GM06990 (cell line): ENCODE measurements around the gene RAD9A.
A peak's percentile ranks its signal among the peaks of the same experiment; 100 is the strongest.
"Not testable (repeated sequence)": the region's sequence is repeated elsewhere in the genome, so short reads cannot be mapped to it uniquely, and the experiment has no call there.

Experiments used
- DNase-seq: peaks from one replicate; pipeline ENCODE4 v3.0.0-alpha.2; 2011; ENCODE audit not compliant: insufficient read length; ENCODE audit errors: extremely low read depth
- H3K27me3 ChIP-seq: replicated peaks from 2 replicates; pipeline ENCODE4 v1.6.0; 2011; ENCODE audit warnings: low read length; ENCODE audit not compliant: control insufficient read depth, insufficient read depth
- H3K36me3 ChIP-seq: 2 replicates; pipeline ENCODE4 v1.5.1; 2011; ENCODE audit warnings: low read length; ENCODE audit not compliant: control insufficient read depth, insufficient read depth
- H3K4me3 ChIP-seq: replicated peaks from 2 replicates; pipeline ENCODE4 v1.5.1; 2011; ENCODE audit warnings: low read depth, mild to moderate bottlenecking, control low read depth, low read length
- TF ChIP-seq, protein P1 (sequence below): IDR thresholded peaks from 2 replicates; pipeline ENCODE4 v1.5.1; 2011; ENCODE audit warnings: low read length, control low read depth, mild to moderate bottlenecking, inconsistent platforms; ENCODE audit not compliant: insufficient read depth, poor library complexity, severe bottlenecking

The RAD9A gene

DNA sequence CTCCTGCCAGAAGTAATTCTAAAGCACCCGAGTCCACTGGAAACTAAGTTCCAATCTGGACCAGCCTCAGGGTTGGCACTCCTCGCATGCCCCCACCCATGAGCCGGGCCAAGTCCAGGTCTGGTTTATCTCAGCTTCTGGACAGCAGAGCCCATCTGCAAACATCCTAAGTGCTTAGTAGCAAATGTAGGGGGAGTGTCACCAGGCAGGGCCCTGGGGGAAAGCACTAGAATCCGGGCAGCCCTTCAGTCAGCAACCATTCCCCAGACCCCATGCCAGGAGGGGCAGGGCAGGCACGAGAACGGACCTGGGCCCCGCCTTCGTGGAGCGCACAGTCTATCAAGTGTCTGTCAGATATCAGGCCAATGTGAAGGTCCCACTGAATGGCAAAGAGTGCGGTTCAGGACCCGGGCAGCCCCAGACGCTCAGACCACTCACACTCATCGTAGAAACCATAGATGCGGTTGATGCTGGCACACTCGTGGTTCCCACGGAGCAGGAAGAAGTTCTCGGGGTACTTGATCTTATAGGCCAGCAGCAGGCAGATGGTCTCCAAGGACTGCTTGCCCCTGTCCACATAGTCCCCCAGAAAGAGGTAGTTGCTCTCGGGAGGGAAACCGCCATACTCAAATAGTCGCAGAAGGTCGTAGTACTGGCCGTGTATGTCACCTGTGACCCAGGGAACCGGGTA, 8.6 kb downstream of the RAD9A start:
- TF ChIP-seq, protein P1, sequence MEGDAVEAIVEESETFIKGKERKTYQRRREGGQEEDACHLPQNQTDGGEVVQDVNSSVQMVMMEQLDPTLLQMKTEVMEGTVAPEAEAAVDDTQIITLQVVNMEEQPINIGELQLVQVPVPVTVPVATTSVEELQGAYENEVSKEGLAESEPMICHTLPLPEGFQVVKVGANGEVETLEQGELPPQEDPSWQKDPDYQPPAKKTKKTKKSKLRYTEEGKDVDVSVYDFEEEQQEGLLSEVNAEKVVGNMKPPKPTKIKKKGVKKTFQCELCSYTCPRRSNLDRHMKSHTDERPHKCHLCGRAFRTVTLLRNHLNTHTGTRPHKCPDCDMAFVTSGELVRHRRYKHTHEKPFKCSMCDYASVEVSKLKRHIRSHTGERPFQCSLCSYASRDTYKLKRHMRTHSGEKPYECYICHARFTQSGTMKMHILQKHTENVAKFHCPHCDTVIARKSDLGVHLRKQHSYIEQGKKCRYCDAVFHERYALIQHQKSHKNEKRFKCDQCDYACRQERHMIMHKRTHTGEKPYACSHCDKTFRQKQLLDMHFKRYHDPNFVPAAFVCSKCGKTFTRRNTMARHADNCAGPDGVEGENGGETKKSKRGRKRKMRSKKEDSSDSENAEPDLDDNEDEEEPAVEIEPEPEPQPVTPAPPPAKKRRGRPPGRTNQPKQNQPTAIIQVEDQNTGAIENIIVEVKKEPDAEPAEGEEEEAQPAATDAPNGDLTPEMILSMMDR, result no peak
- Histone ChIP-seq H3K36me3 (peaks cover 36% of the 10 kb centered on the region), H3K4me3 (peak overlapping the region; percentile 90), H3K27me3 (no peaks in the 10 kb centered on the region)
- DNase-seq, result no peak

DNA sequence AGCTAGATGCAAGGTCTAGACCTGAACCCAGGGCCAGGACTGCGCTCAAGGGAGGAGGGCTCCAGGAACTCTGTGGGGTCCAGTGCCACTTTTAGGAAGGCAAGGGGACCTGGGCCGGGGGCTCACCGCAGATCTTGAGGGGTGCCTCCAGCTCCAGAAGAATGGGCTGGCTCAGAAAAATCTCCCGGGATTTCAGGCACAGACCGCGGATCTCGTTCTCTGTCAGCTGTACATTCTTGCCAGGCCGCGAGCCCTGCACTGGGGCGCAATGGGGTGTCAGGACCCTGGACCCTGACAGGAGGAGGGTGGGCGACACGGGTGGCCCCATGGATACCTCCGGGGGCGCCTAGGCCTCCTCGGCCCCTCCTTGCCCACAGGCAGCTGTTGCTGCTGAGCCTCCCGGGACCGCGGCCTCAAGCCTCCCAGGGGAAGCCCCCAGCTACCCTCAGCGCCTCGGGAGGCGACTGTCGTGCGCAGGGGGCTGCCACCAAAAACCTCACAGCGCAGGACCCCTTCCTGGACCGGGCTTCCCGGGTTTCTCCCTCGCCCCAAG, 9.2 kb downstream of the RAD9A start:
- DNase-seq, result no peak
- TF ChIP-seq, protein P1, result no peak
- H3K36me3 ChIP-seq, result peaks cover 36% of the 10 kb centered on the region

DNA sequence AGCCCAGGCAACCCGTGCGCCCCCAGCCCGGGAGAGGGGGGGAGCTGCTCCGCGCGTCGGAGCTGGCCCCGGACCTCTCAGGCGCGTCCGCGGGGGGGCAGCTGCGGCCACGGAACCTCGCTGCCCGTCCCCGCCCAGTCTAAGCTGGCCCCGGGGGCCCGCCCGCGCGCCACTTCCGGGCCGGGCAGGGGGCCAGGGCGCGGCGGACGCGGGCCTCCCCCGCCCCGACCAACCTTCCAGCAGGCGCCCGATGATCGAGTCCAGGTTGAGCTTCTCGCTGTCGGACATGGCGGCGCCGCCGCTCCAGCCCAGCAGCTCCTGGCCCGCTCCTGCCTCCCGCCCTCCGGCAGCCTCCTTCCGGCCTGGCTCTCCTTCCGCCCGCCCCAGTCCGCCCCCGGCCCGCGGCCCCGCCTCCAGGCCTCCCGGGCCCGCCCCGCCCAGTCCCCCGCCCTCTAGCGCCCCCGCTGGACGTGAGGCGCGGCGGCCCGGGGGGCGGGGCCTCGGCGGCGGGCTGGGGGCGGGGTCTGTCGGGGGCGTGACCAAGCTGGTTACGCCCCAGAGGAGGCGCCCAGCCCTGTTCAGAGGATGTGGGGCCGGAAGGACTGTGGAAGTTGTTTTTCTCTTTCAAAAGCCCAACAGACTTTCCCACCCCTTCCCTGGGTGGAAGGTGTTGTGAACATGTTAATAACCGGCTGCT, 9.9 kb downstream of the RAD9A start, which contains the start of gene PPP1CA:
TSS of gene PPP1CA (minus strand) at position 364 of the 697 bp plus-strand sequence. CDS start at position 288, 76 bp downstream.
- no peaks in the 10 kb centered on the region for H3K27me3 ChIP-seq
- peak within 1 kb of the TSS; percentile 90 for H3K4me3 ChIP-seq
- TF ChIP-seq, protein P1, result peak; percentile 9
- peak; percentile 89 for DNase-seq
- peaks cover 35% of the 10 kb centered on the region for H3K36me3 ChIP-seq

More for the DNA sequence above, 9.2 kb downstream of the RAD9A start:
- H3K27me3 ChIP-seq, result no peaks in the 10 kb centered on the region
- H3K4me3 ChIP-seq, result peak overlapping the region; percentile 90

DNA sequence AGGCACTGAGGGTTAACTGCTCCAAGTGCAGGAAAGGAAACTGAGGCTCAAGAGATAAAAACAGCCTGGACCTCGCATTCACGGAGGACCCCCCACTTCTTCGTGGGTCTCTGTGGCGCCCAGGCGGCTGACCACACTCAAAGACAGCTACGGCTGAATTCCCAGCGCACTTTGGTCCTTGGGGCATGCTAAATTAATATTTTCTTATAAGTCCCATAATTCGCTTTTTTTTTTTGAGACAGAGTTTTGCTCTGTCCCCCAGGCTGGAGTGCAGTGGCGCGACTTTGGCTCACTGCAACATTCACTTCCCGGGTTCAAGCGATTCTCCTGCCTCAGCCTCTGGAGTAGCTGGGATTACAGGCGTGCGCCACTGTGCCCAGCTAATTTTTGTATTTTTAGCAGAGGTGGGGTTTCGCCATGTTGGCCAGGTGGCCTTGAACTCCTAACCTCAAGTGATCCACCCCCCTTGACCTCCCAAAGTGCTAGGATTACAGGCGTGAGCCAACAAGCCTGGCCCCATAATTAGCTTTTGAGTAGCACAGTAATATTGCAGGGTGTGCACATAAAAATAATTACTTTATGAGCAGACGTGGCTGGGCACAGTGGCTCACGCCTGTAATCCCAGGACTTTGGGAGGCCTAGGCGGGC, 10.5 kb downstream of the RAD9A start:
- Histone ChIP-seq H3K36me3 (peaks cover 36% of the 10 kb centered on the region), H3K4me3 (peak overlapping the region; percentile 54)
- DNase-seq, H3K27me3 ChIP-seq: not testable (repeated sequence)

DNA sequence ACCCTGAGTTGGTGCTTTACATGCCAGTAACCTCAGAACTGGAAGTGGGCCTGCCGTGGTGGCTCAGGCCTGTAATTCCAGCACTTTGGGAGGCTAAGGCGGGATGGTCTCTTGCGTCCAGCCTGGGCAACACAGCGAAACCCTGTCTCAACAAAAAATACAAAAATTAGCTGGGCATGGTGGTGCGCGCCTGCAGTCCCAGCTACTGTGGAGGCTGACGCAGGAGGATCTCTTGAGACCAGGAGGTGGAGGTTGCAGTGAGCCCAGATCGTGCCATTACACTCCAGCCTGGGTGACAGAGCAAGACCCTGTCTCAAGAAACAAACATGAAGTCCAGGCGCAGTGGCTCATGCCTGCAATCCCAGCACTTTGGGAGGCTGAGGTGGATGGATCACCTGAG, 11.3 kb downstream of the RAD9A start:
- peak overlapping the region; percentile 80 for H3K4me3 ChIP-seq
- not testable (repeated sequence) for H3K27me3 ChIP-seq, DNase-seq
- peaks cover 31% of the 10 kb centered on the region for H3K36me3 ChIP-seq

DNA sequence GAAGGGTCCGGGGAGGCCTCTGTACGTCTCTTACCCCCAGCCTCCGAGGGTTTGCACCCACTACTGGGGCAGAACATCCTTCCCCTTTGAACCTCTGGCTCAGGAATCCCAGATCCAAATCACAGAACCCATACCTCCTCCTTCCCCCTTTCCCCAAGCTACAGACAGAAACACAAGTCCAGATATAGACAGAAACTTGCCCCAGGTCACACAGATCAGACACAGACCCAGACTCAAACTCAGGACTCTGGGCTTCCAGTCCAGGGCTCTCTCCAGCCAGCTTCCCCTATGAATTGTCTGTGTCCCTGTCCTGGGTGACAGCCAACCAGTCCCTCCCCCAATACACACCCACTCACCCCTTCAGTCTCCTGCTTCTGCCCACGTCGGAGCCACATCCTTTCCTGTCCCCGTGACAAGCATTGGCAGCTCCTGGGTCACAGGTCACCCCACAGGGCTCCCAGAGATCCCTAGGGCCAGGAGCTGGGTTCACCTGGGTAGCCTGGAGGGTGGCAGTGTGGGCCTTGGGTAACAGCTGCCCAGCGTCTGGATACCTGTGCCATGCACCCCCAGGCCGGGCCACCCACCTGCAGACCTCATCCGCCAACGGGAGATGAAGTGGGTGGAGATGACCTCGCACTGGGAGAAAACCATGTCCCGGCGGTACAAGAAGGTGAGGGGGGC, 12.9 kb downstream of the RAD9A start:
- TF ChIP-seq, protein P1, result no peak
- no peak for DNase-seq
- peaks cover 20% of the 10 kb centered on the region for H3K36me3 ChIP-seq
- peak overlapping the region; percentile 80 for H3K4me3 ChIP-seq
- H3K27me3 ChIP-seq, result no peaks in the 10 kb centered on the region
